BLaER1 (cell line): Measurements from ENCODE around the gene ASPG.

ENCODE experiments used
- H3K27ac ChIP-seq: shearing (Covaris generic); formaldehyde crosslinking; 2 replicates; pipeline ENCODE4 v1.8.1; 2022
- H3K27me3 ChIP-seq: shearing (Covaris generic); formaldehyde crosslinking; 2 replicates; pipeline ENCODE4 v1.8.1; 2022
- H3K36me3 ChIP-seq: shearing (Covaris generic); formaldehyde crosslinking; 2 replicates; pipeline ENCODE4 v1.8.1; 2022
- H3K4me1 ChIP-seq: shearing (Covaris generic); formaldehyde crosslinking; 2 replicates; pipeline ENCODE4 v1.8.1; 2022
- H3K4me2 ChIP-seq: shearing (Covaris generic); formaldehyde crosslinking; 2 replicates; pipeline ENCODE4 v1.8.1; 2022
- H3K4me3 ChIP-seq: shearing (Covaris generic); formaldehyde crosslinking; 2 replicates; pipeline ENCODE4 v1.8.1; 2022
- H3K9ac ChIP-seq: shearing (Covaris generic); formaldehyde crosslinking; 2 replicates; pipeline ENCODE4 v1.8.1; 2022
- H3K9me3 ChIP-seq: shearing (Covaris generic); formaldehyde crosslinking; 2 replicates; pipeline ENCODE4 v1.8.1; 2022
- H4K20me1 ChIP-seq: shearing (Covaris generic); formaldehyde crosslinking; 2 replicates; pipeline ENCODE4 v1.8.1; 2022
- Cebpa-rat ChIP-seq: shearing (Covaris generic); IDR thresholded peaks from 2 replicates; pipeline ENCODE4 v1.8.1; 2022

Gene ASPG

GRCh38 chr14:104144911-104145825 lies 59.7 kb downstream of the ASPG start:
- Histone ChIP-seq H3K27ac (no peak overlapping the region), H4K20me1 (peaks cover 96% of the 10 kb centered on the region), H3K9ac (no peak overlapping the region), H3K9me3 (no peaks in the 10 kb centered on the region), H3K4me1 (peaks cover 80% of the 10 kb centered on the region), H3K4me3 (no peak overlapping the region), H3K27me3 (no peaks in the 10 kb centered on the region), H3K4me2 (no peak overlapping the region), H3K36me3 (peaks cover 33% of the 10 kb centered on the region; the same call in 1 of the 2 replicates)
- TF ChIP-seq Cebpa-rat, result no peak

GRCh38 chr14:104145826-104146601 lies 60.5 kb downstream of the ASPG start:
- TF ChIP-seq Cebpa-rat, result no peak
- H3K4me2 ChIP-seq, result no peak overlapping the region
- no peaks in the 10 kb centered on the region for H3K27me3 ChIP-seq
- H4K20me1 ChIP-seq, result peaks cover 96% of the 10 kb centered on the region
- H3K4me3 ChIP-seq, result no peak overlapping the region
- no peaks in the 10 kb centered on the region for H3K9me3 ChIP-seq
- no peak overlapping the region for H3K27ac ChIP-seq
- H3K36me3 ChIP-seq, result peaks cover 33% of the 10 kb centered on the region; the same call in 1 of the 2 replicates
- no peak overlapping the region; the same call in 1 of the 2 replicates for H3K9ac ChIP-seq
- peaks cover 80% of the 10 kb centered on the region for H3K4me1 ChIP-seq

GRCh38 chr14:104146651-104147345 lies 61.3 kb downstream of the ASPG start:
- no peak overlapping the region for H3K27ac ChIP-seq
- peaks cover 35% of the 10 kb centered on the region for H3K36me3 ChIP-seq
- H3K4me3 ChIP-seq, result no peak overlapping the region
- no peak overlapping the region; the same call in 1 of the 2 replicates for H3K9ac ChIP-seq
- no peak for TF ChIP-seq Cebpa-rat
- peaks cover 77% of the 10 kb centered on the region for H3K4me1 ChIP-seq
- H3K9me3 ChIP-seq, result no peaks in the 10 kb centered on the region
- H3K27me3 ChIP-seq, result no peaks in the 10 kb centered on the region
- peaks cover 96% of the 10 kb centered on the region for H4K20me1 ChIP-seq
- no peak overlapping the region for H3K4me2 ChIP-seq

- no peaks in the 10 kb centered on the region for H3K9me3 ChIP-seq
- H3K4me3 ChIP-seq, result no peak overlapping the region
- no peak for TF ChIP-seq Cebpa-rat
- H3K36me3 ChIP-seq, result peaks cover 35% of the 10 kb centered on the region
- H3K4me2 ChIP-seq, result peak overlapping the region; percentile 12; the same call in 1 of the 2 replicates
- peaks cover 96% of the 10 kb centered on the region for H4K20me1 ChIP-seq
- H3K27me3 ChIP-seq, result no peaks in the 10 kb centered on the region
- no peak overlapping the region for H3K27ac ChIP-seq
- H3K4me1 ChIP-seq, result peaks cover 76% of the 10 kb centered on the region
- no peak overlapping the region for H3K9ac ChIP-seq
Observed at GRCh38 chr14:104147346-104148125, 62.0 kb downstream of the ASPG start.

GRCh38 chr14:104148433-104149277 lies 63.2 kb downstream of the ASPG start:
- Histone ChIP-seq H3K9ac (no peak overlapping the region), H3K4me3 (no peak overlapping the region)

GRCh38 chr14:104149278-104149595 lies 63.7 kb downstream of the ASPG start:
- no peak for TF ChIP-seq Cebpa-rat
- Histone ChIP-seq H3K4me3 (no peak overlapping the region), H4K20me1 (peaks cover 91% of the 10 kb centered on the region), H3K4me1 (peaks cover 64% of the 10 kb centered on the region), H3K27me3 (no peaks in the 10 kb centered on the region), H3K9ac (peak overlapping the region; percentile 54), H3K4me2 (peak overlapping the region; percentile 74), H3K27ac (peak overlapping the region; percentile 70), H3K9me3 (no peaks in the 10 kb centered on the region), H3K36me3 (peaks cover 30% of the 10 kb centered on the region)

More at GRCh38 chr14:104148433-104149277, 63.2 kb downstream of the ASPG start:
- Histone ChIP-seq H3K27me3 (no peaks in the 10 kb centered on the region), H3K36me3 (peaks cover 31% of the 10 kb centered on the region), H3K9me3 (no peaks in the 10 kb centered on the region), H3K4me1 (peaks cover 65% of the 10 kb centered on the region), H3K27ac (peak overlapping the region; percentile 70; the same call in 1 of the 2 replicates), H4K20me1 (peaks cover 91% of the 10 kb centered on the region), H3K4me2 (peak overlapping the region; percentile 74)
- no peak for TF ChIP-seq Cebpa-rat

- H3K27me3 ChIP-seq, result no peaks in the 10 kb centered on the region
- peaks cover 91% of the 10 kb centered on the region for H4K20me1 ChIP-seq
- TF ChIP-seq Cebpa-rat, result no peak
- H3K4me3 ChIP-seq, result no peak overlapping the region
- H3K9me3 ChIP-seq, result no peaks in the 10 kb centered on the region
- peak overlapping the region; percentile 54 for H3K9ac ChIP-seq
- peaks cover 29% of the 10 kb centered on the region for H3K36me3 ChIP-seq
- H3K4me2 ChIP-seq, result peak overlapping the region; percentile 74
- peak overlapping the region; percentile 70 for H3K27ac ChIP-seq
- H3K4me1 ChIP-seq, result peaks cover 68% of the 10 kb centered on the region
Observed at GRCh38 chr14:104149617-104150135, 64.2 kb downstream of the ASPG start.
